Measurements from ENCODE around the gene SLC23A2.

DNA sequence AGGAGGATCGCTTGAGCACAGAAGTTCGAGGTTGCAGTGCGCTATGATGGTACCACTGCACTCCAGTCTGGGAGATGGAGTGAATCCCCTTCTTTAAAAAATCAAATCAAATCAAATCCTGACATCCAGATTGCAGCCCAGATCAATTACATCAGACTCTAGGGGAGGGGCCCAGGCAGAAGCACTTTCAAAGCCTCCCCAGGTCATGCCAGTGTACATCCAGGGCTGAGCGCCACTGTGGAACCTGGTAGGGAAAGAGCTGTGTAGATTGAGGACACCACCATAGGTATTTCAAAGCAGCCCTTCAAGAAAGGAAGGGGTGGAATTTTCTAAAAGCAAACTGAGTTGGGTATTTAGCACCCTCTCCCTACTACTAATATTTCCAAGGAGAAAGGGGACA, 190.1 kb downstream of the SLC23A2 start:
- TF ChIP-seq, protein P1, sequence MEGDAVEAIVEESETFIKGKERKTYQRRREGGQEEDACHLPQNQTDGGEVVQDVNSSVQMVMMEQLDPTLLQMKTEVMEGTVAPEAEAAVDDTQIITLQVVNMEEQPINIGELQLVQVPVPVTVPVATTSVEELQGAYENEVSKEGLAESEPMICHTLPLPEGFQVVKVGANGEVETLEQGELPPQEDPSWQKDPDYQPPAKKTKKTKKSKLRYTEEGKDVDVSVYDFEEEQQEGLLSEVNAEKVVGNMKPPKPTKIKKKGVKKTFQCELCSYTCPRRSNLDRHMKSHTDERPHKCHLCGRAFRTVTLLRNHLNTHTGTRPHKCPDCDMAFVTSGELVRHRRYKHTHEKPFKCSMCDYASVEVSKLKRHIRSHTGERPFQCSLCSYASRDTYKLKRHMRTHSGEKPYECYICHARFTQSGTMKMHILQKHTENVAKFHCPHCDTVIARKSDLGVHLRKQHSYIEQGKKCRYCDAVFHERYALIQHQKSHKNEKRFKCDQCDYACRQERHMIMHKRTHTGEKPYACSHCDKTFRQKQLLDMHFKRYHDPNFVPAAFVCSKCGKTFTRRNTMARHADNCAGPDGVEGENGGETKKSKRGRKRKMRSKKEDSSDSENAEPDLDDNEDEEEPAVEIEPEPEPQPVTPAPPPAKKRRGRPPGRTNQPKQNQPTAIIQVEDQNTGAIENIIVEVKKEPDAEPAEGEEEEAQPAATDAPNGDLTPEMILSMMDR (IDR thresholded peaks at IDR 0.05): no peak
- TF ChIP-seq POLR2A (IDR thresholded peaks at IDR 0.05): no peak
